HepG2 (cell line): Measurements from ENCODE around the gene JADE2.
A peak's percentile ranks its signal among the peaks of the same experiment; 100 is the strongest.

Source experiments
- CAMTA2 ChIP-seq: sonication (generic); formaldehyde crosslinking; IDR thresholded peaks from 2 replicates; pipeline ENCODE4 v1.4.0; 2020; ENCODE audit warnings: mild to moderate bottlenecking, missing genetic modification reagents, borderline replicate concordance
- CHD4 ChIP-seq: fragments of 200-600 bp; sonication (generic); IDR thresholded peaks from 2 replicates; pipeline ENCODE4 v1.7.0; 2017; ENCODE audit warnings: mild to moderate bottlenecking, low read length, borderline replicate concordance
- FOXK2 ChIP-seq: fragments of 450-650 bp; IDR thresholded peaks from 2 replicates; pipeline ENCODE4 v1.6.1; 2016
- KMT2B ChIP-seq: IDR thresholded peaks from 2 replicates; pipeline ENCODE4 v1.6.1; 2016; ENCODE audit warnings: missing genetic modification reagents, missing compliant biosample characterization
- NPAS2 ChIP-seq: sonication (generic); formaldehyde crosslinking; IDR thresholded peaks from 2 replicates; pipeline ENCODE4 v1.8.0; 2022; ENCODE audit warnings: mild to moderate bottlenecking, missing genetic modification reagents, borderline replicate concordance
- POLR2A ChIP-seq, 2 experiments: IDR thresholded peaks; 2 replicates each; pipeline ENCODE4 v1.6.1; 2011; ENCODE audit warnings: low read depth in 2 of 2, low read length in 2 of 2, mild to moderate bottlenecking in 1 of 2, moderate library complexity in 1 of 2; ENCODE audit not compliant: insufficient read depth in 1 of 2
- POLR2AphosphoS5 ChIP-seq: IDR thresholded peaks from 2 replicates; pipeline ENCODE4 v1.6.1; 2012; ENCODE audit warnings: low read depth, low read length
- REST ChIP-seq, 2 experiments: IDR thresholded peaks; 2 replicates each; pipeline ENCODE4 v1.6.1; 2011 to 2012; ENCODE audit warnings: low read length in 2 of 2, borderline replicate concordance in 1 of 2, low read depth in 1 of 2, mild to moderate bottlenecking in 1 of 2, moderate library complexity in 1 of 2
- TRIM24 ChIP-seq: sonication (generic); formaldehyde crosslinking; IDR thresholded peaks from 2 replicates; pipeline ENCODE4 v1.8.0; 2022; ENCODE audit warnings: mild to moderate bottlenecking, missing genetic modification reagents
- ZNF124 ChIP-seq: sonication (generic); formaldehyde crosslinking; IDR thresholded peaks from 2 replicates; pipeline ENCODE4 v1.4.0; 2020; ENCODE audit warnings: missing genetic modification reagents
- ZSCAN21 ChIP-seq: sonication (generic); formaldehyde crosslinking; IDR thresholded peaks from 2 replicates; pipeline ENCODE4 v1.8.0; 2022; ENCODE audit warnings: mild to moderate bottlenecking, missing genetic modification reagents, moderate library complexity, borderline replicate concordance

DNA sequence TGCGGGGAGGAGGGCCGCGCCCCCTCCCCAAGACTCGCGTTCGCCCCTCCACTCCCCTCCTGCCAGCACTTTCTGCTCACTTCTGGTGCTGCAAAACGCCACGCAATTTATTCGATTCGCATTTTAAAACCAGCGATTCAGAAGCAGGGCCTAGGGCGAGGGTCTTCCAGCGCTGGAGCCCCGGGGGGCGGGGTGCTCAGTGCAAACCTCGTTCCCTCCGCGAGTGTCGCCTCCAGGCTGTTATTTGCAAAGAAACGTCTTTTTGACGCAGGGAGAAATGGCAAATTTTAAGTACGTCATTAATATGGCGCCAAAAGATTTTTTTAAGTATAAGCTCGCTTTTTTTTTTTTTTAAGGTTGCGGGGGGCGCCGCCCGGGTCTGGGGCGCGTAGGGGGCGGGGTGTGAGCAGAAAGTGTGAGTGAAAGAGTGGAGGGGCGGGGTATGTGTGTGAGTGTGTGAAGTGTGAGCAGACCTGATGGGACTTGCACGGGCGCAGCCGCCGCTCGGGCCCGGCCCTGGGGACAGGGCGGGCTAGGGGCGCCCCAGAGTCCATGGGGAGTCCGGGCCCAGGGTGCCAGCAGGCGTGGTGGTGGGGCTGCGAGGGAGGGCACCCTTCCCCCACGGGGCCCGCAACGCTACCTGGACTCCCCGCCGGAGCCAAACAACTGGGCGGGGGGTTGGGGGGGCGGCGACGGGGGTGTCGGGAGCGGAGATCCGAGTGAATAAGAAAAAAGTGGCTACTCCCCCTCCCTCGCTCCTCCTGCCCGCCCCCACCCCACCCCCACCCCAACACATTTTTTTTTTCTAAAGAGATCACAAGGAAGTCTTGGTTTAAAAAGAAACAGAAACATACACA, at the start of gene JADE2:
- TF ChIP-seq POLR2AphosphoS5: no peak; the same call in 1 of the 2 replicates
- no peak for TF ChIP-seq CAMTA2
- peak in 1 of 2 experiments; percentile 42; a peak in 2 of 4 replicates for TF ChIP-seq POLR2A (IDR thresholded peaks at IDR 0.05; ENCODE audit: insufficient read depth in 1 of 2, low read depth in 2 of 2, low read length in 2 of 2)
- TF ChIP-seq NPAS2 (CRISPR knock-in tag): no peak
- no peak for TF ChIP-seq KMT2B (CRISPR knock-in tag)
- TF ChIP-seq FOXK2: no peak
- TF ChIP-seq CHD4: no peak
- no peak for TF ChIP-seq ZNF124 (CRISPR knock-in tag)
- TF ChIP-seq TRIM24: no peak
- TF ChIP-seq REST (IDR thresholded peaks at IDR 0.05; ENCODE audit: borderline replicate concordance in 1 of 2, low read depth in 1 of 2, low read length in 2 of 2): no peak
- no peak for TF ChIP-seq ZSCAN21
